MV-4-11 (cell line): Measurements from ENCODE around the gene CST5.
"Not testable (repeated sequence)": the region's sequence is repeated elsewhere in the genome, so short reads cannot be mapped to it uniquely, and the experiment has no call there.

Source experiments
- DNase-seq: peaks from one replicate; lab custom pipeline; 2025; lab: John Stamatoyannopoulos, UW

The CST5 gene

GRCh38 chr20:23889775-23890187 lies 10.2 kb upstream of the CST5 start:
- DNase-seq, result peak; percentile 13

- DNase-seq, result no peak
Observed at GRCh38 chr20:23887856-23888255, 8.3 kb upstream of the CST5 start.

- DNase-seq, result no peak
Observed at GRCh38 chr20:23884771-23885162, 5.2 kb upstream of the CST5 start.

DNA sequence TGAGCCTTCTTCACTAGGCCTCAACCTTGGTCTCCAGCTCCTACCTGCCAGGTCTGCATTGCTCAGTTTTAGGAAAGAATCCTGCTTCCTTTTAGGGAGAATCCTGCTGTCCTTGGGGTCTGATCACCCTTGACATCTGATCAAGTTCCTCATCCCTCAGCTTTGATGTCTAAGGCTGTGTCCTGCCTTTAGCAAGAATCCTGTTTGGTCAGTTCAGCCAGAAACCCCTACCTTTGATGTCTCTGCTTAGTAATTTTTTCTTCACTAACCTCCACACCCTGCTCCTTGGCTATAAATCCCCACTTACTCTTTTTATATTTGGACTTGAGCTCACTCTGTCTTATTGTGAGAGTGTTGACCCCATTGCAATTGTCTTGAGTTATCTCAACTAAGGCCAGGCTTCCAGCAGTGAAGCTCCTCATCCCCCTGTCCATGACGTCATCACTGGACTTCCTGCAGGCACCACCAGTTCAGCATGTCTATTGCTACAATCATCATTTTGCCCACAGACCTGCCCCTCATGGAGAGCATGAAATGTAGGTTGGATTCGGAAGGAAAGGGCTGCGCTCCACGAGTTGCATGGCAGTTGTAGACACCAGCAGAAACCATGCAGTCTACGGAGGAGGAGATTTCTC lies 4.7 kb upstream of the CST5 start:
- DNase-seq, result no peak

DNA sequence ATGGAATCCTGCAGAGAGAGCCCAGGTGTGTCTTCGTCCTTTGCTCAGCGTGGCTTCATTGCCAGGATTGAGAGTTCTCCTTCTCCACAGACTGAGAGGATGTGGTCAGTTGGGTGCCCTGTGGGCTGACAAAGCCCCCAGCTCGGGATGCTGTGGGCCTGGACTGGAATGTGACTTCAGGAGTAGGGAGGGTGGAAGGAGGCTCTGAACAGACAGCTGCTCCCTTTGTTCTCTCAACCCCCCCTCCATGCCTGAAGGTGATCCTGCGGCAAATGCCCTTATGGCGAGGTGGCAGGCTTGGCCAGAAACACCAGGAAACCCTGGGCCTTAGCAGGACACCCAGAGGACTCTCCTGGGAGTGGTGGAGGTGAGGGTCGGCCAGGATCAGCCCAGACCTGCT lies 1.8 kb upstream of the CST5 start:
- no peak for DNase-seq

GRCh38 chr20:23880417-23880816 lies 869 bp upstream of the CST5 start:
- no peak for DNase-seq

- no peak for DNase-seq
Observed at GRCh38 chr20:23879811-23880374, 345 bp upstream of the CST5 start.

DNA sequence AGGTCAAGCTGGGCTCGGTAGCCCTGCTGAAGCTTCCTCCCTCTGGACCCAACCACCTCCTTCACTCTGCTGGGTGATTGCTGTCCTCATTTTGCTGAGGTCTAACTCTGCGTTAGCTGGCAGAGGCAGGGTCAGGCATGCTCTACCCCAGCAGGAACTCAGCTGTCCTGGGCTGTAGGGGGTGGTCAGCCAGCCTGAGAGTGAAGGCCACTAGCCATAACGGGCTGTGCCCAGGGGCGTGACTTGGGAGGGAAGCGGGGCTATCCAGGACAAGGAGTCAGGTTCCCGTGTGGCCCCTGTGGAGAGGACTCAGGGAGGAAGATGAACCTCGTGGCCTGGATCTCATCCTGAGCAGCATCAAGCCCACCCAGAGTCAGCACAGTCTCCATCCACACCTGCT lies 761 bp downstream of the CST5 start:
- no peak for DNase-seq

GRCh38 chr20:23878016-23878542 lies 1.5 kb downstream of the CST5 start:
- DNase-seq, result not testable (repeated sequence)

DNA sequence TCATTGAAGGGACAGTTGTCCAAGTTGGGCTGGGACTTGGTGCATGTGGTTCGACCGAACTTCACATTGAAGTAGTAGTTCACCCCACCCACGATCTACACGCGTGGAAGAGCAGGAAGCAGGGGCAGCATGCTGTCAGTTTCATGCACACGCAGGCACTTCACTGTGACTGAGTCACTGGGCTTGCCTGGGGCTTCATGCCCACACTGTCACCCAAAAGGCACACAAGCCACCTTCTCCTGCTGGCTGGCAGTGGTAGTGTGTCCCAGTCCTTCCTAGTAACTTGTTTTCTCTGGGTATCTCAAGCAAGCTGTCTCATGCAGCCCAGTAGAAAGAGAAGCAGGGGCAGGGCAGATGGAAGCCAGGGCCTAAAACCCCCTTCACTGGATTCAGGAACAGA lies 2.0 kb downstream of the CST5 start:
- DNase-seq, result no peak

DNA sequence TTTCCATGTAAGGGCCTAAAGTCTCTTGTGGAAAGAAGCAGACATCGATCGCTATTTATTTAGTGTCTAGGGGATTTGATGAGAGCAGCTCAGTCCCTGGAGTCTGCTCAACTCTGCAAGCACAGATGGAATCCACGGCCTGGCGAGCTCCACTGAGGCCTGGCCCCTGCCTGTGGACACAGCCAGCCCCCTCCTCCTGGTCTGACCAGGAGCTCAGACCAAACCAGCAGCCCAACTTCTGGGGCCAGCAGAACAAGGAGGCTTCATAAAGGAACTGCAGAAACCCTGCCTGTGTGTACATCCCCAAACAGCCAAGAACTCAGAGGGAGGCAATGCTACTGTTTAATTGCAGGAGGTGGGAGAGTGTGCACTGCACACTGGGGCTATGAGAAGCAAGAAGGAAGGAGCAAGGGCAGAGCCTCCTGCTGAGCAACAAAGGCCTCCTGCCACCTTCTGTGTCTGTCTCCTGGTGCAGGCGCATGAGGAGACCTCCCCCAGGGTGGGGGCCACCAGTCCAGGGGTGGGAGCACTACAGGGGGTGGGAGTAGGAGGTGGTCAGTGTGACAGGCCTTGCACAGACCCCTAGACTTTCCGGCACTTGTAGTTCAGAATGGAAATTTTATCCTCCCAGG lies 3.8 kb downstream of the CST5 start:
- no peak for DNase-seq

DNA sequence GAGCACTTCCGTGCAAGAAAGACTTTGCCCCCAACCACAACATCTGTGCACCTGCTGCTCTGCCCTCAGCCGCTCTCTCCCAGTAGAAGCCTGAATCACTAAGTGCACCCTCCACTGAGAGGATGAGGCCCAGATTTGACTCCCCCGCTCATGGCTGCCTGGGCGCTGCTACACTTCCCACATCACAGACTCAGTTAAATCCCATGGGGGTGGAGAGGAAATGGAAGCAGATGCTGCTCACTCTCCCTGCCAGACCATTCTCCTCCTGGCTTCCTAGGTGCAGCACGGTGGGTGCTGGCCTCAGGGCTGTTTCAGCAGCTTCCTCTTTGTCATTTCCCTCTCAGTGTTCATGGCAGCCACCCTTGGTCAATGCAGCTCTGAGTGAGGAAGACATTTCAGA lies 4.8 kb downstream of the CST5 start:
- DNase-seq, result no peak

DNA sequence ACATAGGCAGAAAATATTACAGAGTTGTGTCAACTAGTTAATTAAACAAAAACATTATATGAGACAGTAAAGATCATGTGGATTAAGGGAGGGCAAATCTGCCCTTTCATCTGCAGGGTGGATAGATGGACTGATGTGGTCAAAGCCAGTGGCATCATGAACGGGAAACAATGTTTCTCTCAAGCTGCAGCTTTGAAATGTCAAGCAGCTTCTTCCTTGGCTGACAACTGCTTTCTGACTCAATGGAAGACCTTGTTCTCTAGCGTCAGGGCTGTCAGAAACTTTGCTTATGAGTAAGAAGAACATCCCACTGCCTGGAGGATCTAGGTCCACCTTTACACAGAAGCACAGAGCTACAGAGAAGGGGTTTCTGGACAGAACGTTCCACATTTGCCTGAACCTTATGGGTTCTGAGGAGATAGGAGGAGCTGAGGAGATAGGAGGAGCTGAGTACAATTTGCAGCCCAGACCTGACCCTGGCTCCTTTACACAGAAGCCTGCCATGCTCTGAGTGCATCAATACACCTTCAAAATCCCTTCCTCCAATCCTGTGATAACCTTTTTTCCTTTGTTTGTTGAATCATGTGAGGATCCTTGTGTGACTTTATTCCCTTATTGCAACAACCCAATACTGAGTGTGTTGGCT lies 6.1 kb downstream of the CST5 start:
- no peak for DNase-seq

DNA sequence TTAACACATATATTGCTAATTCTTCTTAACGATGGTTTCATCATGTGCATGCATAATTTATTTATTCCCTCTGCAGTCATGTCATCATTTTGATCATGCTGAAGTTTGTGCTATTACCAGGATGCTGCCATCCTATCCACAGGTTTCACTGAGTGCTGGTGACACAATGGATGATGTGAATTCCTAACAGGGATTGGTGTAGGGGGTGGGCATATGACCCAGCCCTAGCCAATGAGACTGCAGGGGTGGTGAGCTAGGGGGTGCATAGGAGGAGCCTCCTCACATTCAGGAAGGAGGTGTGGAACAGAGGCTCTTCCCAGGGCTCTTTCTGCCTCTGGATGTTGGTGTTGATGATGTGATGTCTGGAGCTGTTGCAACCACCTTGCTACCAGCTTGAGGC lies 7.5 kb downstream of the CST5 start:
- DNase-seq, result no peak

DNA sequence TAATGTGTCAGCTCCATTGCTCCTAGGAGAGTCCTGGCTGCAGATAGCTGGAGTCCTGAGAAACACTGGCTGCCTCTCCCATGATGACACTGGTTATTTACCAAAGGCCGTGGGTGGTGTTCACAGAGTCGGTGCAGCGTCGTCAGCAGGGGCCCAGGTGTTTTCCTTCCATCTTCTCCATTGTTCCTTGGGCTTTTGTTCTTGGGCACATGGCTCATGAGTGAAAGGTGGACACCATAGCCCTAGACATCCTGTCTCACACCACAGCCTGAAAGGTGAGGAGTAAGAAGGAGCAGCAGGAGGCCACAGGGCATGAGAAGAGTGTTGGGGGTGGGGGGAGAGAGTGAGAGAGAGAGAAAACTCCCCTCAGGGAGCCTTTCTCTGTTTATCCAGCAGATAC lies 9.1 kb downstream of the CST5 start:
- no peak for DNase-seq

GRCh38 chr20:23869520-23869919 lies 10.0 kb downstream of the CST5 start:
- no peak for DNase-seq

DNA sequence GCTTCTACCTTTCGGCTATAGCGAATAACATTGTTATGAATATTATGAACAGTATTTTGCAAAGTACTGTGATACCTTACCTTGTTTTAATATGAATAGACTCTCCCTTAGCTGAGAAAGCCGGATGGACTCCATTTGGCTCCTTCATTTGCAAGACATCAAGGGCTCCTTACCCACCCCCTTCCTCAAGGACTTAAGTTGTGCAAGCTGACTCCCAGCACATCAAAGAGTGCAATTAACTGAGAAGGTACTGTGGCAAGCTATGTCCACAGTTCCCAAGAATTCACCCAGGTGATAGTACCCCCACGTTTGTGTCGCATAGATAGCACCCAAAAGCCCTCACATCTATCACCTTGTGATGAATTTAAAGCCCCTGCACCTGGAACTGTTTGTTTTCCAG lies 11.2 kb downstream of the CST5 start:
- DNase-seq, result no peak

DNA sequence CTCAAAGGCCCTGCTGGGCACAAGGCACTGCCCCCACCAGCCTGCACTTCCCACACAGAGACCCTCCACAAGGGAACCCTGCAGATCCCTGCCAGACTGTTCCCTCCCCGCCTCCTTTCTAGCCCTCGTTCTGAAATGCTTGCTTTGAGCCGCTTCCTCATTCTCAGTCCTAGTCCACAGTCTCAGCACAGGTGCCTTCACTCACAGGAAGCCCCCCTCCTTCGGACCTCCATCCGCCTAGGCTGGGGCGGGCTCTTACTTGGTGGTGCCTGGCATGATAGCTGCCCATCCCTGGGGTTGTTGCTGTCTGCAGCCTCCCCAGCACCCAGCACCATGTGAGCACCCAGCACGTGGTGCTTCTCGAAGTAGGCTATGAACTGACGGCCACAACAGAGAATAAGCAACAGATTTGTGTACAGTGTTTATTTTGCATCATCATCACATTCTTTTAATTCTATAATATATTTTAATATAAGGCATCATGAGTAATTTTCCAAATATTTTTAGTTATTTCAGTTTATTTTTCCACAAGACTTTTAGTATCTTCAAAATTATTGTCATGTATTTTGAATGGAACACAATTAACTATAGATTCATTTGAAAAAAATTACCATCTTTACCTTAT lies 12.3 kb downstream of the CST5 start:
- DNase-seq, result no peak

- DNase-seq, result not testable (repeated sequence)
Observed at GRCh38 chr20:23860771-23861170, 18.8 kb downstream of the CST5 start.

- DNase-seq, result no peak
Observed at GRCh38 chr20:23857962-23858595, 21.5 kb downstream of the CST5 start.

GRCh38 chr20:23856736-23857135 lies 22.8 kb downstream of the CST5 start:
- no peak for DNase-seq

DNA sequence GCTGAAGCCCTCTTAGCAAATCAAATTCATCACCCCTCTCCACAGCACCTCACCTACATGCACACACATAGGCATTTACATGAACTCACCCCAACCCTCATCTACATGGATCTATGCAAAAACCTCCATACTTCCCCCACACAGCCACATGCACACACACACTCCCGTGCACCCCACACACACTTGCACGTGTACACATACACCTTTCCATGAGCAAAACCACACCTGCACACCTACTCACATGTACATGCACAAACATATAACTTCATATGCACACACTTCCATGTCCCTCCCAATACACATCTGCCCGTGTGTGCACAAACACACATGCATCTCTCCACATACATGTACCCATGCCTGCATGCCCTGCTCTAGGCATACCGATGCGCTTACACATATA lies 23.3 kb downstream of the CST5 start:
- DNase-seq, result no peak
